MM.1S (cell line): ENCODE data around the gene UST.
"Not testable (repeated sequence)": the region's sequence is repeated elsewhere in the genome, so short reads cannot be mapped to it uniquely, and the experiment has no call there.

Experiments used
- DNase-seq: peaks from one replicate; pipeline ENCODE4 v3.0.0-alpha.2; 2015
- H2AFZ ChIP-seq: fragments of 300-600 bp; sonication (generic); 2 replicates; pipeline ENCODE4 v1.6.0; 2016; ENCODE audit warnings: antibody characterized with exemption, low read length
- H3F3A ChIP-seq: fragments of 300-600 bp; sonication (generic); 2 replicates; pipeline ENCODE4 v1.6.1; 2016; ENCODE audit warnings: mild to moderate bottlenecking, antibody characterized with exemption, low read length, moderate library complexity, mixed read lengths; ENCODE audit not compliant: insufficient read depth
- H3K27ac ChIP-seq: fragments of 300-600 bp; sonication (generic); 2 replicates; pipeline ENCODE4 v1.5.1; 2016; ENCODE audit warnings: mild to moderate bottlenecking, low read length
- H3K27me3 ChIP-seq: fragments of 300-600 bp; sonication (generic); replicated peaks from 2 replicates; pipeline ENCODE4 v1.6.0; 2016; ENCODE audit warnings: low read length; ENCODE audit not compliant: insufficient read depth
- H3K36me3 ChIP-seq: fragments of 300-600 bp; sonication (generic); replicated peaks from 2 replicates; pipeline ENCODE4 v1.6.1; 2016; ENCODE audit warnings: mild to moderate bottlenecking, low read length, mixed read lengths; ENCODE audit not compliant: insufficient read depth
- H3K4me1 ChIP-seq: fragments of 300-600 bp; sonication (generic); 2 replicates; pipeline ENCODE4 v1.6.1; 2016; ENCODE audit warnings: low read length, mixed read lengths
- H3K4me2 ChIP-seq: fragments of 300-600 bp; sonication (generic); 2 replicates; pipeline ENCODE4 v1.6.0; 2016; ENCODE audit warnings: low read depth, low read length
- H3K4me3 ChIP-seq: fragments of 300-600 bp; sonication (generic); 2 replicates; pipeline ENCODE4 v1.5.1; 2016; ENCODE audit warnings: low read length, mixed read lengths
- H3K79me2 ChIP-seq: fragments of 300-600 bp; sonication (generic); 2 replicates; pipeline ENCODE4 v1.6.1; 2016; ENCODE audit warnings: mixed run types, low read length, mixed read lengths
- H3K9ac ChIP-seq: fragments of 300-600 bp; sonication (generic); 2 replicates; pipeline ENCODE4 v1.6.1; 2016; ENCODE audit warnings: low read length, mixed read lengths
- H3K9me2 ChIP-seq: fragments of 300-600 bp; sonication (generic); replicated peaks from 2 replicates; pipeline ENCODE4 v1.6.1; 2016; ENCODE audit warnings: mild to moderate bottlenecking, low read length, mixed read lengths; ENCODE audit not compliant: insufficient read depth
- H3K9me3 ChIP-seq: fragments of 300-600 bp; sonication (generic); replicated peaks from 2 replicates; pipeline ENCODE4 v1.6.1; 2016; ENCODE audit warnings: mild to moderate bottlenecking, low read length, mixed read lengths; ENCODE audit not compliant: insufficient read depth
- H4K20me1 ChIP-seq: fragments of 300-600 bp; sonication (generic); 2 replicates; pipeline ENCODE4 v1.6.1; 2016; ENCODE audit warnings: mild to moderate bottlenecking, low read length, moderate library complexity, mixed read lengths; ENCODE audit not compliant: insufficient read depth
- EZH2 ChIP-seq: fragments of 300-600 bp; sonication (generic); optimal IDR thresholded peaks from 2 replicates; pipeline ENCODE3; 2017; ENCODE audit warnings: low read depth, mild to moderate bottlenecking, antibody characterized with exemption, low read length, mixed read lengths
- EZH2phosphoT487 ChIP-seq: fragments of 300-600 bp; sonication (generic); IDR thresholded peaks from 2 replicates; pipeline ENCODE4 v1.6.1; 2018; ENCODE audit warnings: antibody characterized with exemption, low read length
- TF ChIP-seq, protein P1 (sequence below): fragments of 300-600 bp; sonication (generic); IDR thresholded peaks from 2 replicates; pipeline ENCODE4 v1.5.1; 2016; ENCODE audit warnings: antibody characterized with exemption, low read length, mixed read lengths

The UST gene

DNA sequence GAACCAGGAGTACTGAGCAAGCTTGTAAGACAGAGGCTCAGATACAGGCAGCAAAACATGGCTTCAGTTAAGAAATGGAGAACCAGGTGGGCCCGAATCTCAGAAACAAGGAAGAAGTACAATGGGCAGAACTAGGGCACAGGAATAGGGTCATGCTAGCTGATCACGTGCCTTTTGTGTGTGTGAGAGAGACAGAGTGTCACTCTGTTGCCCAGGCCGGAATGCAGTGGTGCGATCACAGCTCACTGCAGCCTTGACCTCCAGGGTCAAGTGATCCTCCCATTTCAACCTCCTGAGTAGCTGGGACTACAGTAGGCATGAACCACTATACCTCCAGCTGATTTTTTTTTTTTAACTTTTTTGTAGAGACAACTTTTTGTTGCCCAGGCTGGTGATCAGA is 257.8 kb downstream of the UST start:
- no peak overlapping the region for H3K4me2 ChIP-seq
- TF ChIP-seq EZH2phosphoT487, result no peak
- TF ChIP-seq, protein P1, sequence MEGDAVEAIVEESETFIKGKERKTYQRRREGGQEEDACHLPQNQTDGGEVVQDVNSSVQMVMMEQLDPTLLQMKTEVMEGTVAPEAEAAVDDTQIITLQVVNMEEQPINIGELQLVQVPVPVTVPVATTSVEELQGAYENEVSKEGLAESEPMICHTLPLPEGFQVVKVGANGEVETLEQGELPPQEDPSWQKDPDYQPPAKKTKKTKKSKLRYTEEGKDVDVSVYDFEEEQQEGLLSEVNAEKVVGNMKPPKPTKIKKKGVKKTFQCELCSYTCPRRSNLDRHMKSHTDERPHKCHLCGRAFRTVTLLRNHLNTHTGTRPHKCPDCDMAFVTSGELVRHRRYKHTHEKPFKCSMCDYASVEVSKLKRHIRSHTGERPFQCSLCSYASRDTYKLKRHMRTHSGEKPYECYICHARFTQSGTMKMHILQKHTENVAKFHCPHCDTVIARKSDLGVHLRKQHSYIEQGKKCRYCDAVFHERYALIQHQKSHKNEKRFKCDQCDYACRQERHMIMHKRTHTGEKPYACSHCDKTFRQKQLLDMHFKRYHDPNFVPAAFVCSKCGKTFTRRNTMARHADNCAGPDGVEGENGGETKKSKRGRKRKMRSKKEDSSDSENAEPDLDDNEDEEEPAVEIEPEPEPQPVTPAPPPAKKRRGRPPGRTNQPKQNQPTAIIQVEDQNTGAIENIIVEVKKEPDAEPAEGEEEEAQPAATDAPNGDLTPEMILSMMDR, result no peak
- no peaks in the 10 kb centered on the region for H3K79me2 ChIP-seq
- no peaks in the 10 kb centered on the region for H3K9me3 ChIP-seq
- no peak overlapping the region for H3K4me3 ChIP-seq
- H3K9ac ChIP-seq, result no peak overlapping the region
- no peaks in the 10 kb centered on the region for H4K20me1 ChIP-seq
- DNase-seq, result no peak
- H3K36me3 ChIP-seq, result no peaks in the 10 kb centered on the region
- H2AFZ ChIP-seq, result no peak overlapping the region
- no peak overlapping the region for H3K27ac ChIP-seq
- H3K4me1 ChIP-seq, result no peaks in the 10 kb centered on the region
- H3K9me2 ChIP-seq, result no peaks in the 10 kb centered on the region
- peaks cover 41% of the 10 kb centered on the region for H3K27me3 ChIP-seq
- H3F3A ChIP-seq, result no peaks in the 10 kb centered on the region

DNA sequence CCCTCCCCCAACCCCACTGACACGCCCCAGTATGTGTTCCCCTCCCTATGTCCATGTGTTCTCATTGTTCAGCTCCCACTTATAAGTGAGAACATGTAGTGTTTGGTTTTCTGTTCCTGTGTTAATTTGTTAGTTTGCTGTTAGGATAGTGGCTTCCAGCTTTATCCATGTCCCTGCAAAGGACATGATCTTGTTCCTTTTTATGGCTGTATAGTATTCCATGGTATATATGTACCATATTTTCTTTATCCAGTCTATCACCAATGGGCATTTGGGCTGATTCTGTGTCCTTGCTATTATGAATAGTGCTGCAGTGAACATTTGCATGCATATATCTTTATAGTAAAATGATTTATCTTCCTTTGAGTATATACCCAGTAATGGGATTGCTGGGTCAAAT is 259.4 kb downstream of the UST start:
- peaks cover 27% of the 10 kb centered on the region for H3K27me3 ChIP-seq
- not testable (repeated sequence) for DNase-seq, H3K27ac ChIP-seq

DNA sequence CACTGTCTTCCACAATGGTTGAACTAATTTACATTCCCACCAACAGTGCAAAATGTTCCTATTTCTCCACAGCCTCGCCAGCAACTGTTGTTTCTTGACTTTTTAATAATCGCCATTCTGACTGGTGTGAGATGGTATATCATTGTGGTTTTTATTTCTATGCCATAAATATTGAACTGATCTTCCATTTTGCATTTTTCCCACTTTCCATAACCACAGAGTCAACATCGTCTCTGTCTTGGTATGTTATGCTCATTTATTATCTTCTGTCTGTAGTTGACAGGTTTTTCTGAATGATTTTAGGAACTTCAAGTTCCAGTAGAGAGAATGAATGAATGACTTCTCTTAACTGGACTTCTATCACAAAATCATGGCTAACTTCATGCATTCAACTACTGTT is 259.8 kb downstream of the UST start:
- no peaks in the 10 kb centered on the region for H3F3A ChIP-seq
- no peak overlapping the region for H3K4me3 ChIP-seq
- H3K27ac ChIP-seq, result no peak overlapping the region
- DNase-seq, result no peak
- H4K20me1 ChIP-seq, result no peaks in the 10 kb centered on the region
- TF ChIP-seq EZH2phosphoT487, result no peak
- TF ChIP-seq EZH2, result no peak
- TF ChIP-seq, protein P1, result no peak
- H3K79me2 ChIP-seq, result no peaks in the 10 kb centered on the region
- H3K27me3 ChIP-seq, result peaks cover 22% of the 10 kb centered on the region
- H2AFZ ChIP-seq, result no peak overlapping the region
- no peaks in the 10 kb centered on the region for H3K9me2 ChIP-seq
- no peak overlapping the region for H3K9ac ChIP-seq
- no peaks in the 10 kb centered on the region for H3K36me3 ChIP-seq
- H3K4me1 ChIP-seq, result no peaks in the 10 kb centered on the region
- H3K4me2 ChIP-seq, result no peak overlapping the region
- no peaks in the 10 kb centered on the region for H3K9me3 ChIP-seq

More for the DNA sequence above, 259.4 kb downstream of the UST start:
- H3K36me3 ChIP-seq, H3K4me2 ChIP-seq, H3K9ac ChIP-seq, H3K9me3 ChIP-seq, H3K79me2 ChIP-seq, H3K4me1 ChIP-seq, H3F3A ChIP-seq, H4K20me1 ChIP-seq, H3K4me3 ChIP-seq, H3K9me2 ChIP-seq, H2AFZ ChIP-seq: not testable (repeated sequence)

DNA sequence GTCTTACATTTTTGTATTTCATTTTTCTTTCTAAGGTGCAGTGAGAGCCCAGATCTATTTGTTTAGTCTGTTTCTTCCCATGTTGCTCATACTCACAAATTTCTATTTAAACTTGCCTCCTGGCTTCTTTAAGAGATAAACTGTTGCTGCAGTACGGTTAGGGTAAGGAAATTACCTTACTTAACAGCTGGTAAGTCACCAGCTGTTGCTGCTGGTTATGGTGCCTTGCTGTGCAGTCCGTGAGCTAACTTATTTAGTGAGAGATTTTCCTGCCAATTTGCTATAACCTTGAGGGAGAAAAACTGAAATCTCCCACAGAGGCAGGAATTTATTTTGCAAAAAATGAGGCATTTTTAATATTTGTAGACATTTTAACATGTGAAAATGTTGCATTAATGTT is 261.0 kb downstream of the UST start:
- Histone ChIP-seq H3K27me3 (peaks cover 14% of the 10 kb centered on the region; the same call in 1 of the 2 replicates), H2AFZ (no peak overlapping the region), H3K9me2 (no peaks in the 10 kb centered on the region), H3K4me2 (no peak overlapping the region), H3F3A (no peaks in the 10 kb centered on the region), H3K79me2 (no peaks in the 10 kb centered on the region), H3K9me3 (no peaks in the 10 kb centered on the region), H3K9ac (no peak overlapping the region), H3K4me3 (no peak overlapping the region), H3K36me3 (no peaks in the 10 kb centered on the region), H3K27ac (no peak overlapping the region), H3K4me1 (no peaks in the 10 kb centered on the region), H4K20me1 (no peaks in the 10 kb centered on the region)
- no peak for TF ChIP-seq EZH2
- TF ChIP-seq, protein P1, result no peak
- TF ChIP-seq EZH2phosphoT487, result no peak
- DNase-seq, result no peak
